Germinal center (tissue), 1 donor: ENCODE results near the gene C22orf39.

ENCODE experiments used
- DNase-seq: peaks from one replicate; pipeline ENCODE4 v3.0.0; 2012; ENCODE audit warnings: mixed read lengths, low spot score

Gene C22orf39

DNA sequence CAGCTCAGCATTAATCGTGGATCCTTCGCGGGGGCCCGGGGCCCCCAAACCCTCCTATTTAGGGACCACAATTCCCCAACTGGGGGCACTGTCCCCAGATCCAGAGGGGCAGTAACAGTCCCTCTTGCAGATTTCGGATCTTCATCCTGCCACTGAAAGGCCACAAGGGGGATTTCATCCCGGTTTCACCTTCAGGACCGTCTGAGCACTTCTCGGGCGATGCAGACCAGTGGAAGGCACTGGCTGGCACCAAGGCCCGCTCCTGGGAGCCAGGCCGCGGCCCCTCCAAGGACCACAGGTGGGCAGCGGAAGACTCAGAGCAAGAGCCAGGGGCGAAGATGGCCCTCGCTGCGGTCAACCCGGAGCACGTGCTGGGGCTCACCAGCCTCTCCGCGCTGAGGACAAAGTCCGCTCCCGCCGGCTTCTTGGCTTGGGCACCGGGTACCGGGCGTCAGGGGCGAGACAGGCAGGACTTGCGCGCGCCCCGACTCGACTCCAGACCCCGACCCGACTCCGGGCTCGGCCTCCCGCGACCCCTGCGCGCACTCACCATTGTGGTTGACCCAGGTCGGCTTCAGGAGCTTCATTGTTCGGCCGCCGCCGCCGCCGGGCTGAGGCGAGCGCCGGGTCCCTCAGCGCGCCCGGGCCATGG lies 16.5 kb downstream of the C22orf39 start:
- no peak for DNase-seq

DNA sequence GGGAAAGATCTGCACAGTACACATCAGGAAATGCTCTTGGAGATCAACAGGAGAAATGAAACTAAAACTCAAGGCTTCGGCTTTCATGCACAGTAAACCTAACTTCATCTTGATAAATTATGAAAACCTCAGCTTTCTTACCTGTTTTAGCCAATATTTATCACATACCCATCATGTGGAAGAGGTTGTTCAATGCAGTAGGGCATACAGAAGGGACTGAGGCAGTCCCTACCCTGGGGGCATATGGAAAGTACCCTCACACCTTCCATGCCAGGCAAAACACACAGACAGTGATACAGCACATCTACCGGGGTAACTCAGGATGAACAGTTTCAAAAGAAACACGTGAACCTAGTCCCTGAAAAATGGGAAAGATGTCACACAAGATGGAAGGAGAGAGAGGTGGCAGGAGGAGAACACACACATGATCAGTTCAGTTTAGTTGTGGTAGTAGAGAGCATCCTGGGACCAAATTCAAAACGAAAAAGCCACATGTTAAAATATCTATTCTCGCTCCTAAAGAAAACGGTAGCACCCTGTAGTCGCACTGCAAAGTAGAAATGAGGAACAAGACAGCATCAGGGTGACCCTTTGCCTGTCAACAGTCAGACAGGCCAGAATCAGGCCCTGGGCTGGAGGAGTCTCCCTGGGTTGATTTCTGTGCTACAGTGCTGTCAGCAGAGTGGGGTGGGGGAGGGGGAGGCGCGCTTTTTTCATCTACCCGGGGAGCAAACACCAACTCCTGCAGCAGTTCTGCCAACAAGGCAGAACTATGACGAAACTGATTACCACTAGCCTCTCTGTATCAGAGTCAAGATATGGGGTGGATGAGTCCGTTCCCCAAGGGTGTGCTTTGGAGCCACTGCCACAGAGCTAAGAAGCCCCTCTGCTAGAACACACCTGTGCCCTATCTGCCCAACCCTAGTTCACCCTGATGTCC lies 17.3 kb downstream of the C22orf39 start:
- peak; percentile 36 for DNase-seq

DNA sequence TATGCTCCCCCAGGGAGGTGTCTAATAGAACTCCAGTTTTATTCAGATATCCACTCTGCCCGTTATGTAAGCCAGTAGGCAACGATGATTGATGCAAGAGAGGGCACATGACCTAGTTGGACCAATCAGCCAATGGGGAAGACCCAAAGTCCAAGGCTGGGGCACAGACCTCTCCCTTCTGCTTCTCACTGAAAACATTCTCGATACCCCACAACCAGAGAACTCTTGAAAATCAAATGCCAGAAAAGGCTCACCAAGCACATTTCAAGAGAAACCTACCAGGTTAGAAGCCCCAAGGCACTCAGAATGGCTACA lies 23.4 kb downstream of the C22orf39 start:
- DNase-seq, result no peak

DNA sequence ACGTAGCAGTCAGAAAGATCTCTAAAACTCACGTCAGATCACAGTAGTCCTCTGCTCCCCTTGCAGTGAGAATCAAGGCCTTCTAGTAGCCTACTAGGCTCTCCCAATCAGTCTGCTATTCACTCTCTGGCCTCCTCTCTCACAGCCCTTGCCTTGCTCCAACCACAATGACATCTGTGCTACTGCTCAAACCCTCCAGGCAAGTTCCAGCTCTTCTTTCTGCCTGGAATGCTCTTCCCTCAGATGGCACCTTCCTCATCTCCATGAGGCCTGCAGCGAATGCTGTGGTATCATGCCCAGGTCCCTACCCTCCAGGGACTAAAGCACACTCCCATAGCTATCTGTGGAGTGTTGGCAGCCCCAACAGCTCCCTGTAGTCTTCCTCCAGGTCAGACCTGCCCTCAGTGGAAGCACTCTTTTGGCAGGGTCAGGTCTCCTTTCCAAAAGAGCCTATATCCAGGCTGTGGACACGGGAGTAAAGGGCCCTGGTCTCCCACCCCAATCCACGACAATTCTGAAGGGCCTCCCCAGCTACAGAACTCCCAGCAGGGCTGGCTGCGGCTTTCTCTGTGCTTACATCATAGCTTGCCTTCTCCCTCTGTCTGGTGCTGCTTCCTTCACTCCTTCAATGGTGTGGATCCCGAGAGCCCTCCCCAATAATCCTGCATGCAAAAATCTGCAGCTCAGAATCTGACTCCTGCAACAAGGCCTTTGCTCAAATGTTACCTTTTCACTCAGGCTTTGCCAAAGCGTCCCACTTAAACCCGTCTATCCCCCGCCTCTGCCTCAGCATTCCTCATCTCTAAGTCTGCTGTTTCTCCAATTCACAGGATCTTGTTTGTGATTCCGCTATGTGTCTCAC lies 24.8 kb downstream of the C22orf39 start:
- DNase-seq, result no peak

DNA sequence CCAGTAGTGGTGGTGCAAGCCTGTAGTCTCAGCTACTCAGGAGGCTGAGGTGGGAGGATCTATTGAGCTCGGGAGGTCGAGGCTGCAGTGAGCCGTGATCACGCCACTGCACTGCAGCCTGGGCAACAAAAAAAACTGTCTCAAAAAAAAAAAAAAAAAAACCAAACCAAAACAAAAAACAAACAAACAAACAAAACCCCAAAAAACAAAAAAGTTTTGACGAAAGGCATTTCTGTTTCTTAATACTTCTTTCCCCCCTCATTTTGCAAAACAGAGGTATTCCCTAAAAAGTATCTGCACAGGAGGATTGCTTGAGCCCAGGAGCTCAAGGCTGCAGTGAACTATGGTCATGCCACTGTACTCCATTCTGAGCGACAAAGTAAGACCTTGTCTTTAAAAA lies 27.2 kb downstream of the C22orf39 start:
- no peak for DNase-seq

DNA sequence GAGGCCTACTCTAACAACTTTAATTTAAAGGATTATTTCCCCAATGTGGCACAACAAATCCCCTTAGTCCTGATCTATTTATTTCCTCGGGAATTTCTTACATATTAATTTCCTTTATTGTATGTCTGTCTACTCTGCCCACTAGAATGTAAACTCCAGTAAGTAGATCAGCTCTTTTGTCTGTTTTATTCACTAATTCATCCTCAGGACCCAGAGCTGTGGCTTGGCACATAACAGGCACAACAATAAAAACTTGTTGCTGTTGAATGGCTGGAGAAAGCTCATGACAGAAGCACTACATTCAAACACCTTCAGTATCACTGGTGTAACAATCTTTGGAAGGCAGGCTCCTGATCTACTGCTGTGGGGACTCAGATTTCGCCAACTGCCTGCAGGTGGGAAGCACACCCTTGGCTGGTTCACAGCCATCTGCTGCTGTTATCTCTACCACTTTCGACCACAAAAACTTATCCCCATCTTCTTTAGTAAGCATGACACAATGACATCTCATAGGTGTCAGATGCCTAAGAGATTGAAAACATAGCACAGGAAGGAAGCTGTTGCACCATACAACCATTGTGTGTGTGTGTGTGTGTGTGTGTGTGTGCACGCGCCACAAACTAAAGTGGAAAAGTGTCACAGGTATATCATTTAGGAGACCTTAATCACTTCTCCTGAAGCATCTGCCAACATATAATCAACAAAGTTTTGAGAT lies 27.9 kb downstream of the C22orf39 start:
- no peak for DNase-seq

DNA sequence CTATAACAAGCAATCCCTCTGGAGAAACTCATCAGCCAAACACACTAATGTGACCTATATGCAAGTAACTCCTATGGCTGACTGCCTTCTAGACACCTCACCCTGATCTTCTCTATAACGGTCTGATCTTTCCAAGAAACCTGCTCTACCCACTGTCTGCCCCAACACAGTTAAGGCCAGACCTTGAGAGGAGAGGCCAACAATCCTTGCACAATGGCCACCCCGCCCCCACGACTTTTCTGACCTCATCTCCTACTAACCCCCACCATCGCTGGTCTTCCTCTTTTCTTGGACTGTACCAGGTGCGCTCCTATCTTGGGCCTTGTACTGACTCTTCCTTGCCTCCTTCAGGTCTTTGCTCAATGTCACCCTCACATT lies 28.4 kb downstream of the C22orf39 start:
- DNase-seq, result no peak

DNA sequence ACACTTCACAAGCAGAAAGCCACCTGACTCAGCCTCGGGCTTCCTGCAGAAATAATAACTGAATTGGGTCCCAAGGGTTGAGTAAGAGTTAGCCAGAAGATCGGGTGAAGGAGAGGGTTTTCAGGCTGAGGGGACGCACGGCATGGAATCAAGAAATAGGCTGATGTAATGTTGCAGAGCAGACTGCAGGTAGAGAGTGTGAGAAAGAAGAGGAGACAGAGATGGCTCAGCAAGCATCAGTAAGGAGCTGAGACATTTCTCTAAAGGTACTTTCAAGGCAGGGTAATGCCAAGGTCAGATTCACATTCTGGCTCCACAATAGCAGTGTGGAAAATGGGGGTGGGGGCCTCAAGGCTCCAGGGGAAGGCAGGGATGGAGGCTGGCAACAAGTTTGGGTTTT lies 34.6 kb downstream of the C22orf39 start:
- DNase-seq, result no peak

DNA sequence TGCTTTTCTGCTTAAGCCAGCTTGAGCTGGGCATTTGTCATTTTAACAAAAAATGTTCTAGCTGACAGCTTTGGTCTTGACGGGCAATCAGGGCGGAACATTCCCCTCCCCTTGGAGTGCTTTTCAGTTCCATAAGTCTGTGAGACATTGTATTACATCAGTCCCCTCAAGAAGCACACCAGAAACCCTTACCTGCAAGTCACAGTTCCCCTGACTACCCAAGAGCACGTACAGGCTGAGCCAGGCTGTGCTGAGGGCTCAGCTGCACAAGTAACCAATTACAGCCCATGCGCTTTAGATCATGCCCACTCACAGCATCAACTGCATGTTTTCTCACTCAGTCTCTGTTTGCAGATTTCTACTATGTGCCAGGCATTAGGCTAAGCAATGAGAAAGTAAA lies 35.0 kb downstream of the C22orf39 start:
- no peak for DNase-seq

DNA sequence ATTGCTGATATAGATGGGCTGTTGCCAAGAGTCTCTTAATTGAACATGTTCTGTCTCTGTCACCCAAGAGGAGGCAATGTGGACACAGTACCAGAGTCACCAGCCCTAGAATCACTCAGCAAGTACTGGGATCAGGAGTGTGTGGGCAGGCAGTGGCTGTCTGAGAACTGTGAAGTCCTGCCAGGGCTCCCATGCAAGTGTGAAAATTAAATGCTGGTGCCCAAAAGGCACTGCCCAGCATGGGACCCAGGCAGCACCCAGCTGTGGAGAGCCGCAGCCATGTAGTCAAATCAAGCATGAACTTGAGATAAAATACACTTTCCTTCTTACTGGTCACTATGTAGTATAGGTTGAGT lies 35.8 kb downstream of the C22orf39 start:
- no peak for DNase-seq

DNA sequence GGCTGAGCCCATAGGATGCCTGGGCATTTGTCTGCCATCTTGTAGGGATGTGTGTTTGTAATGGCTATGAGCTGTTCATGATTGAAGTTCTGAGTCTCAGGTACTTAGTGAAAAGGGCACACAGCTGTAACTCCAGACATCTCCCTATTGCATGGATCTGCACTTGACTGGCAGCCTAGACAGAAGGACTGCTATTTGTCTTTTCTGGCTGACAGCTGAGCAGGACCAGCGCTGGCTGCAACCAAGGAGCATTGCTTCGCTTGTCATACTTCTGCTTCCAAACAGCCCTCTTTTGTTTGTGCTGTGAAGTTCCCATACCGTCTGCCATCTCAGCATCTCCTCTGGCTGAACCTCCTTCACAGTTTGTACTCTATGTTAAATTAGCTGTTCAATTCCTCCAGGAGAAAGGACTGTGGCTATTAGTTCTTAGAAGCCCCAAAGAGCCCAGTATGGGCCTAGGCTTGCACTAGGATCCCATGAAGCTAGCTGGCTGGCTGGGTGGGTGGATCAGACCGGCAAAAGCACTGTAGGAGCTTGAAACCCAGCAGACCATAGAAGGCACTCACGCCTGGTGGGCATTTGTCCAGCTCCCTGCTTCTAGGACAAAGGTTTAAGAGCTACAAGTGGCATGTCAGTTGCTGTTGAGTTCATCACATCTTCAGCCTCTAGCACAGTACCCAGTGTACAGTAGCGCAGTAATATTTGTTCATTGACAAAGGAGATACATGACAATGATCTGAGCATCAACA lies 36.4 kb downstream of the C22orf39 start:
- no peak for DNase-seq

DNA sequence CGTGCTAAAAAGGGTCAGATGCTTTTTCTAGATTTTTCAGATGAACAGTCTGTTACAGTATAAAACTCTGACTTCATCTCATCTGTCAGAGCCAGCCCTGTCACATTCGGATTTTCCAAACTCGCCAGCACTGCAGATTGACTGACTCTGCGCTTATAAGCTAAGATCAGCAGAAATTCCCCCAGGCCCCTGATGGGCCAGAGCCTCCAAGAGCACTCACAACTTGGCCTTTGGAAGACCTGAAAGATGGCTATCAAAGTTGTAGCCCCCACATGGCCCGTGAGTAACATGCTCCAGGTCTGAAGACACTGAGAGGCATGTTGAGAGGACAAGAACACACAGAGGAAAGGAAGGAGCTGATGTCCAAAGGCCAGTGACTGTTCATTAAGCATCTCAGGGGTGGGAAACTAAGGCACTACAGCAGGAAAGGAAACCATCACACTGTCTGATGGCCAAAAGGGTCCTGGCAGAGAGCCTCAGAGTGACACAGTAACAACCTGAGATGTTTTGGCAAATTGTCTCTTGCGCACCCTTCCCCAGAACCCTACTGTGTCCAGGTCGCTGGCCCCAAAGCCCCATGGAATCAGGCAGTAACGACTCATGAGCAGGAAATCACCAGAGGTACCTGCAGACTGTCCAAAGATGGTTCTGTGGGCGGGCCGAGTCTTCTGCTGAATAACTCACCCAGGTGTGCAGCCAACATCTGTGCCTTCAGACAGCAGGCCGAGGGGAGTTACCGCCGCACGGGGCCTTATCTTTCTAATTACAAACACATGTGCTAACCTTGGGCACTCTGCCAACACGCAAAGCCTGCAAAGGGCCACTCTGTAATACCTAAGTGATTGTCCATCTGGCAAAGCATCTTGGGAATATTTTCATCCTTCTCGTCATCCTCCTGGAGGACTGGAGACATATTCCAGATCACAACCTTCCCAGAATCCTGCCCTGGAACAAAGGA lies 39.6 kb downstream of the C22orf39 start:
- DNase-seq, result no peak

DNA sequence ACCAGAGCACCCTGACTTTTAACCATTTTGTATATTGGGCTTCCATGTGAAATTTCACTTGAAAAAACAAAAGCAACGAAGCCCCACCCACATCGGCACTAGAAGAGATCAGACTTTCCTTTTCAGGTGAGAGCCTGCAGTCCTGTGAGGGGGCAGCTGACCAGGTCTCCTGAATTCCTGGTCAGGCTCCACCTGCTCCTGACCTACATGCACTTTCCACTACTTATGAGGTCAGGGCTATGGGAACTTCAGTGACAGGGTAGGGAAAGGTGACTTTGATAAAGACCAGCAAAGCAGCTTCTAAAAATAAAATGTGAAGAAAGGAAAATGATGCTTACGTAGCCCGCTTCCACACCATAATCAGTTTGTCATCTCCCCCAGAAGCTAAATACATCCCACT lies 40.7 kb downstream of the C22orf39 start:
- DNase-seq, result no peak

DNA sequence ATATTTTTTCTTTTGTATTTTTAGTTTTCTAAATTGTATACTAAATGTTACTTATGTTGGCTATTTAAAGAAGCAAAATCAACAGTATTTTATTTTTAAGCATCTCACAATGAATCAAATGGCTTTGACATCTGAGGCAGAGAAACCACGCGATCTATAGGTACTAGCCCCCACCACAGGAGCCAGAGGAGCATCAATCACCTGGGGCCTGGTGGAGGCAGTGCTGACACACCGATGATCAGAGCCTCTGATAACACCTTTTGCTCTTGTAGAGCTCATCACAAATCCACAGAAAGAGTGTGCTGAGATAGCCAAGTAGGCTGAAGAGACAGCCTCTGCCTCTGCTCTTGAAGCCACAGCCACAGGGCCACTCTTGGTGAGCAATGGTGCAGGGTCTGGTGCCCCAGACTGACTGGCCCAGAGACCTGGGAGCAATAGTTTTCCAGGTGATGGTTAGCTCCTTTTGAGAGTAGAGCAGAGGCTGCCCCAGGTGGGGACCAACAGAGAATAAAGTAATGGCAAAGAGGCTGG lies 41.2 kb downstream of the C22orf39 start:
- DNase-seq, result no peak

DNA sequence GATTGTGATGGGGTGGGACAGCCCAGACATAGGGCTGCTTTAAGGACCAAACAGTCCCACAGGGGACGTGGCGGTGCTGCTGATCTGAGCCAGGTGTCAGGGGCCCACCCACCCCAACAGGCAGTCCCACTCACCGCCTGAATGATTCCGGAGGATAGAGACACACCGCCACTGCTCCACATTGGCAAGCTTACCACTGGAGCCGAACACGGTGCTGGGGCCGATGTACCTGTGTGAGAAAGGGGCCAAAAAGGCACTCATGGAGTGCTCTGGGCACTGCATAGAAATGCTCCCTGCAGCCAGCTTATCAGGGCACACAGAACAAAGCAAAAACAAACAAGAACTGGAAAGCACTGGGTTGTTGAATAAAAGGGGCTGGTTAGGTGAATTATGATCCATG lies 41.9 kb downstream of the C22orf39 start:
- no peak for DNase-seq

DNA sequence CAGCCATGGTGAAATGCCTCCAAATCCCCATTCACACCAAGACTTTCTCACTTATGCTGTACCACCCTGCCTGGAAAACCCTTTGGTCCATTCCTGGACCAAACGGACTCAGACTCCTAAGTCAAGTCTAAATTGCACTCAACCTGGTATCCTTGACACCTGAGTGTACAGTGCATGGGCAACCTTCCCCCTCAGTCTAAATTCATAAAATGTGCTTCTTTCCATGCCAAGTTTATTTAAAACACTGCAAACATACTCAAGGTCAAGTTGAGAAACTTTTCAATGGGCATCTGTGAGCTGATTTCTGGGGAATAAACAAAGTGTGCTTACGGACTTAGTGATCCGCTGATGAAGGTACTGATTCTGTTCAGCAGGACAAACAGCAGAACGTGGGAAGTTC lies 42.4 kb downstream of the C22orf39 start:
- no peak for DNase-seq

DNA sequence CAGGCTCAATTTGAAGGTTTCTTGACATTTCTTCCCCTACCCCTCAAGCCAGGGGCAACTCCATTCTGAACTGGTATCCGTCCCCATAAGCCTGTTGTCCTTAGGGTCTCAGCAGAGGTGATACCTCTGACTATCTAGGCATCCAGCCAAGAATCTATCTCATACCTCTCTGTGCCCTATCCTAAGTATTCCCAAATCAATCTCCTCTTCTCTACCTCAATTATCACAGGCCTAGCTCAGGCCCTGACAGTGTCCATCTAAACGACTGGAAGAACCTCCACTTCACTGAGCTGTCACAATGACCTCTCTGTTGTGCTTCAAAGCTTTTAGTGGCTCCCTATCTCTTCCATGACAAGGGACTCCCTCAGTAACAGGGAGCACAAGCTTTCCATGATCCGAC lies 42.8 kb downstream of the C22orf39 start:
- DNase-seq, result no peak

DNA sequence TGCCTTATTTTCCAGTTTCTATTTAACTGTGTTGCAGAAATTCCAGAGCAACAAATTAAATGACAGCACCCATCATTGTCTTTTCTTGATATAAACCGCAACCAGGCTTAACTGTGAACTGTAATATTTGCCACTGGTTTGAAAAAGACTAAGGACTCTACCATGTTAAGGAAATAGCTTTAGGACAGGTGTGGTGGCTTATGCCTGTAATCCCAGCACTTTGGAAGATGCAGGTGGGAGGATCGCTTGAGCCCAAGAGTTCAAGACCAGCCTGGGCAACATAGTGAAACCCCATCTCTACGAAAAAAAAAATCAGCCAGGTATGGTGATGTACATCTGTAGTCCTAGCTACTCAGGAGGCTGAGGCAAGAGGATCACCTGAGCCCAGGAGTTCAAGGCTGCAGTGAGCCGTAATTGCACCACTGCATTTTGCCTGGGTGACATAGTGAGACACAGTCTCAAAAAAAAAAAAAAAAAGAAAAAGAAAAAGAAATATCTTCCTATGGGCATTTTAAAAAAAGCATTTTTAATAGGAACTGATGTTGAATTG lies 44.8 kb downstream of the C22orf39 start:
- DNase-seq, result no peak

DNA sequence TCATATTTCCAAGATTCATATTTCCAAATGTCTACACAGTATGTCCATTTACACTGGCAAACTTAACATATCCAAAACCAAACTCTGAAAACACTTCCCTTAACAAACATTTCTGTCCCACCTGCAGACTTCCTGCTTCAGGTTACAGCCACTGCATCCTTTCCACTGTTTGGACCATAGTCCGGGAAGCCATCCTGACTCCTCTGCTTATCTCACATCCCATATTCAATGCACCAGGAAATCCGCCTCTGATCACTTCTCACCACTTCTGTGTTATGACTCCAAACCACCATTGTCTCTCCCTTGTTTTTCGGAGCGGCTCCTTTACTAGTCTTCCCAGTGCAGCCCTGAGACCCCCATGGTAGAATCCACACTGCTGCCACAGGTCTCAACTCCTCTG lies 46.0 kb downstream of the C22orf39 start:
- no peak for DNase-seq

DNA sequence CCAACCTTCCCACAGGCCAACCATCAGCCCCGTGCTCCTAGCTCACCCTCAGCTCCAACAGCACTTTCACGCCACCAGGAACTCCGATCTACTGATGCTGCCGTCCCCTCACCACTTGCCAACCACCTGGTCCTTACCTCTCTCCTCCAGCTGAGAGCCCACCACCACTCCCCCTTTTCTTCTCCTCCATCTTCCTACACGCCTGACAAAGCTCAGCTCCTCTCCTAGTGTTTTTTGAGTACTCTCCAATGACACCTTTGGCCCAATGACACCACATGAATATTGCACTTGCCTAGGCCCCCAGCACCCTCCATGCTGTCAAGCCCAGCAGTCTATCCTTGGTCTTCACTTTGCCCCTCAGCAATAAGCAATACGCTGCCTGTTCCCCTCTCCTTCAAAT lies 46.6 kb downstream of the C22orf39 start:
- no peak for DNase-seq
